Ovary (tissue), 9 donors: ENCODE data around the gene KCNA2. TPM values are rescaled to one million over a fixed set of nuclear protein-coding genes. Genes with fewer than 3 reads are reported as not detected.

Experiments
- DNase-seq, 5 donors: peaks; one replicate each; pipeline ENCODE4 v3.0.0-alpha.2; 2019 to 2020
- H3K27ac ChIP-seq, 2 donors: fragments of 200-600 bp; one replicate each; pipeline versions ENCODE4 v1.5.1 to v1.8.0; 2019 to 2022
- H3K27me3 ChIP-seq: fragments of 200-600 bp; one replicate; pipeline ENCODE4 v1.8.0; 2022
- H3K36me3 ChIP-seq: fragments of 200-600 bp; sonication (generic); one replicate; pipeline ENCODE4 v1.5.1; 2019
- H3K4me1 ChIP-seq: one replicate; pipeline ENCODE4 v1.8.1; 2013; ENCODE audit warnings: mild to moderate bottlenecking, moderate library complexity; ENCODE audit not compliant: insufficient read depth
- H3K4me3 ChIP-seq: fragments of 200-600 bp; sonication (generic); one replicate; pipeline ENCODE4 v1.5.1; 2017
- H3K9me3 ChIP-seq, 2 donors: fragments of 200-600 bp in 1 of 2; sonication (generic) in 1 of 2; one replicate each; pipeline versions ENCODE4 v1.5.1 to v1.8.1; 2013 to 2019; ENCODE audit warnings: mild to moderate bottlenecking in 1 of 2, moderate library complexity in 1 of 2
- CTCF ChIP-seq, 3 donors: fragments of 450-650 bp in 2 of 3; fragments of 200-600 bp in 1 of 3; IDR thresholded peaks; one replicate each; pipeline versions ENCODE4 v1.5.1 to v1.8.0; 2016 to 2022; ENCODE audit warnings: antibody characterized with exemption in 3 of 3, mild to moderate bottlenecking in 1 of 3
- EP300 ChIP-seq: sonication (generic); formaldehyde crosslinking; IDR thresholded peaks from one replicate; pipeline ENCODE4 v1.6.1; 2017; ENCODE audit warnings: antibody characterized with exemption
- POLR2A ChIP-seq: fragments of 450-650 bp; IDR thresholded peaks from one replicate; pipeline ENCODE4 v1.6.1; 2017; ENCODE audit warnings: antibody characterized with exemption, mild to moderate bottlenecking, moderate library complexity
- WGBS, 3 donors: extraction: QIAGEN DNeasy Blood & Tissue Kit in 1 of 3; methylation state at CpG; one replicate each; pipeline versions ENCODE4 v1.1.5 to v1.1.7; 2013 to 2017; 5-methylcytosine and 5-hydroxymethylcytosine counted together
- intact Hi-C, 4 donors: fragments of 100-400 bp; cut with DNase I; formaldehyde crosslinking; loops; one replicate each; pipeline versions ENCODE4 v1.11.0 to v1.15.1; 2022 to 2023
- polyA plus RNA-seq, 2 donors: library from polyadenylated mRNA; stranded (reverse); fragments of 200-250 nt in 1 of 2; fragments of 350-450 nt in 1 of 2; fragmentation: Illumina TruSeq in 1 of 2; extraction: RNeasy Lipid Tissue Mini Kit (QIAGEN cat#74804) in 1 of 2; gene quantifications; one replicate each; pipeline ENCODE4 v1.2.3, GENCODE V29; 2013 to 2014
- total RNA-seq, 7 donors: library from RNA; depleted of rRNA in 2 of 7; stranded (reverse); fragments of >200 nt in 2 of 7; fragmentation: NEBNext Ultra II Directional in 3 of 7; extraction: Animal tissue kit (Norgen Biotek cat#: 25700) in 3 of 7; gene quantifications; one replicate each; pipeline versions ENCODE4 v1.1.0 to v1.2.4, GENCODE V29; 2016 to 2023
- donor health status: DM: no; HTN: no; CAD: no; lungs with moderate emphysema.
- donor health status: DM: no; HTN: no; CAD: no.
- donor health status: Bipolar disorder and iron deficiency.
- donor health status: DM: yes; HTN: yes; CAD: no.
- donor health status: DM: no; HTN: no; CAD: no.
- donor health status: DM: yes; HTN: yes; CAD: no.

The KCNA2 gene
- total and polyA plus RNA-seq, 9 donors: under 0.01 to 1.7 (median 0.51) TPM

- H3K4me3 ChIP-seq: no peak overlapping the region
Observed at GRCh38 chr1:110561596-110561995, 44.6 kb downstream of the KCNA2 start.

GRCh38 chr1:110559157-110559556 lies 47.0 kb downstream of the KCNA2 start:
- WGBS, 3 donors: 34 to 51% (median 36%) methylated on average over 4 of the region's 4 CpGs
- no peaks in the 10 kb centered on the region for H3K4me1 ChIP-seq
- DNase-seq: no peak
- intact Hi-C loops: loop anchor here in 1 of 4 donors (10.0 kb wide), 1 partner anchor 56 kb away; no protein-coding TSS in a partner anchor
- H3K27me3 ChIP-seq: no peaks in the 10 kb centered on the region
- TF ChIP-seq EP300 (no peak), POLR2A (no peak), CTCF (IDR thresholded peaks at IDR 0.05) (no peak)
- H3K27ac ChIP-seq: no peak overlapping the region
- no peaks in the 10 kb centered on the region for H3K9me3 ChIP-seq
- H3K36me3 ChIP-seq: no peaks in the 10 kb centered on the region
- no peak overlapping the region for H3K4me3 ChIP-seq

More at GRCh38 chr1:110561596-110561995, 44.6 kb downstream of the KCNA2 start:
- H3K36me3 ChIP-seq: no peaks in the 10 kb centered on the region
- no peak overlapping the region for H3K27ac ChIP-seq
- intact Hi-C loops: no loop called here
- TF ChIP-seq POLR2A (no peak), CTCF (IDR thresholded peaks at IDR 0.05) (no peak), EP300 (no peak)
- no peaks in the 10 kb centered on the region for H3K9me3 ChIP-seq
- 25 to 35% (median 33%) methylated on average over 7 of the region's 7 CpGs for WGBS, 3 donors
- H3K27me3 ChIP-seq: no peaks in the 10 kb centered on the region
- DNase-seq: no peak
- no peaks in the 10 kb centered on the region for H3K4me1 ChIP-seq

- no peak for TF ChIP-seq CTCF (IDR thresholded peaks at IDR 0.05)
- no peak for TF ChIP-seq EP300
- intact Hi-C loops: loop anchor here in 1 of 4 donors (10.0 kb wide), 1 partner anchor 57 kb away; no protein-coding TSS in a partner anchor
- no peaks in the 10 kb centered on the region for H3K36me3 ChIP-seq
- H3K4me3 ChIP-seq: no peak overlapping the region
- H3K9me3 ChIP-seq: no peaks in the 10 kb centered on the region
- 65 to 87% (median 80%) methylated on average over 3 of the region's 3 CpGs for WGBS, 3 donors
- DNase-seq: no peak
- no peaks in the 10 kb centered on the region for H3K4me1 ChIP-seq
- H3K27me3 ChIP-seq: no peaks in the 10 kb centered on the region
- H3K27ac ChIP-seq: no peak overlapping the region
Observed at GRCh38 chr1:110557481-110557880, 48.7 kb downstream of the KCNA2 start.

- 51 to 58% (median 52%) methylated on average over 4 to 5 of the region's 5 CpGs for WGBS, 3 donors
- no peak for TF ChIP-seq CTCF (IDR thresholded peaks at IDR 0.05)
- TF ChIP-seq EP300: no peak
- no peak for TF ChIP-seq POLR2A
- Histone ChIP-seq H3K27me3 (no peaks in the 10 kb centered on the region), H3K27ac (no peak overlapping the region), H3K9me3 (no peaks in the 10 kb centered on the region), H3K4me1 (no peaks in the 10 kb centered on the region), H3K4me3 (no peak overlapping the region), H3K36me3 (no peaks in the 10 kb centered on the region)
- no peak for DNase-seq
- intact Hi-C loops: loop anchor here in 1 of 4 donors (10.0 kb wide), 1 partner anchor 58 kb away; no protein-coding TSS in a partner anchor
Observed at GRCh38 chr1:110556471-110556807, 49.7 kb downstream of the KCNA2 start.
